Mesenchymal stem cell (in vitro differentiated cells and primary cell): ENCODE data around the gene TMEM106A. TPM values are rescaled to one million over a fixed set of nuclear protein-coding genes. Genes with fewer than 3 reads are reported as not detected.
"Not testable (repeated sequence)": the region's sequence is repeated elsewhere in the genome, so short reads cannot be mapped to it uniquely, and the experiment has no call there.

ENCODE experiments used
- DNase-seq: peaks from one replicate; pipeline ENCODE4 v3.0.0-alpha.2; 2013
- H2AFZ ChIP-seq: one replicate; pipeline ENCODE4 v1.6.1; 2013; ENCODE audit warnings: low read depth, mild to moderate bottlenecking, control low read depth, inconsistent platforms, low read length, moderate library complexity
- H2AK5ac ChIP-seq: 2 replicates; pipeline ENCODE4 v1.6.1; 2013; ENCODE audit warnings: low read length, moderate library complexity, mild to moderate bottlenecking, inconsistent platforms; ENCODE audit not compliant: severe bottlenecking
- H2BK120ac ChIP-seq: one replicate; pipeline ENCODE4 v1.6.1; 2013; ENCODE audit warnings: low read depth, mild to moderate bottlenecking, inconsistent platforms, low read length, moderate library complexity
- H2BK12ac ChIP-seq, 2 experiments: one replicate each; pipeline ENCODE4 v1.6.1; 2013; ENCODE audit warnings: inconsistent platforms in 2 of 2, low read length in 2 of 2, mild to moderate bottlenecking in 2 of 2, moderate library complexity in 2 of 2, control low read depth in 1 of 2
- H2BK15ac ChIP-seq: one replicate; pipeline ENCODE4 v1.6.1; 2013; ENCODE audit warnings: mild to moderate bottlenecking, low read depth, inconsistent platforms; ENCODE audit not compliant: poor library complexity, severe bottlenecking
- H2BK5ac ChIP-seq: 2 replicates; pipeline ENCODE4 v1.6.1; 2013; ENCODE audit warnings: low read depth, mild to moderate bottlenecking, low read length, control low read depth, inconsistent platforms; ENCODE audit not compliant: poor library complexity, severe bottlenecking
- H3K14ac ChIP-seq, 2 experiments: one replicate each; pipeline ENCODE4 v1.6.1; 2013; ENCODE audit warnings: inconsistent platforms in 2 of 2, low read length in 2 of 2, control low read depth in 1 of 2, mild to moderate bottlenecking in 1 of 2, moderate library complexity in 1 of 2
- H3K18ac ChIP-seq, 2 experiments: one replicate each; pipeline ENCODE4 v1.6.1; 2013; ENCODE audit warnings: inconsistent platforms in 2 of 2, low read length in 2 of 2, control low read depth in 1 of 2, low read depth in 1 of 2, mild to moderate bottlenecking in 1 of 2
- H3K23ac ChIP-seq, 2 experiments: one replicate each; pipeline ENCODE4 v1.6.1; 2013; ENCODE audit warnings: inconsistent platforms in 2 of 2, low read length in 2 of 2, mild to moderate bottlenecking in 2 of 2, moderate library complexity in 2 of 2, control low read depth in 1 of 2
- H3K27ac ChIP-seq: 2 replicates; pipeline ENCODE4 v1.5.1; 2013; ENCODE audit warnings: mild to moderate bottlenecking, moderate library complexity, low read length, control low read depth, inconsistent platforms; ENCODE audit not compliant: poor library complexity, severe bottlenecking
- H3K27me3 ChIP-seq, 2 experiments: 2 replicates each; pipeline versions ENCODE4 v1.6.1 to v1.7.0; 2013; ENCODE audit warnings: low read length in 2 of 2, mild to moderate bottlenecking in 2 of 2, moderate library complexity in 2 of 2, control low read depth in 1 of 2, inconsistent platforms in 1 of 2; ENCODE audit not compliant: control insufficient read depth in 1 of 2, insufficient read depth in 1 of 2
- H3K36me3 ChIP-seq, 2 experiments: 2 replicates each; pipeline versions ENCODE4 v1.6.1 to v1.7.0; 2013; ENCODE audit warnings: low read length in 2 of 2, control low read depth in 1 of 2, inconsistent platforms in 1 of 2, low read depth in 1 of 2, mild to moderate bottlenecking in 1 of 2; ENCODE audit not compliant: insufficient read depth in 2 of 2, control insufficient read depth in 1 of 2
- H3K4ac ChIP-seq, 2 experiments: one replicate each; pipeline ENCODE4 v1.6.1; 2013; ENCODE audit warnings: inconsistent platforms in 2 of 2, low read length in 2 of 2, mild to moderate bottlenecking in 2 of 2, moderate library complexity in 2 of 2, control low read depth in 1 of 2, low read depth in 1 of 2
- H3K4me1 ChIP-seq: 2 replicates; pipeline ENCODE4 v1.6.1; 2013; ENCODE audit warnings: low read depth, low read length, control low read depth; ENCODE audit not compliant: control insufficient read depth, insufficient read depth
- H3K4me2 ChIP-seq: 2 replicates; pipeline ENCODE4 v1.6.1; 2013; ENCODE audit warnings: low read length, mild to moderate bottlenecking, inconsistent platforms; ENCODE audit not compliant: poor library complexity, severe bottlenecking
- H3K4me3 ChIP-seq, 2 experiments: 2 replicates each; pipeline versions ENCODE4 v1.5.1 to v1.7.0; 2013; ENCODE audit warnings: low read length in 2 of 2, mild to moderate bottlenecking in 2 of 2, control low read depth in 1 of 2, low read depth in 1 of 2; ENCODE audit not compliant: insufficient read depth in 1 of 2
- H3K79me1 ChIP-seq: replicated peaks from 2 replicates; pipeline ENCODE4 v1.6.1; 2013; ENCODE audit warnings: mild to moderate bottlenecking, control low read depth, low read length, inconsistent platforms; ENCODE audit not compliant: poor library complexity, severe bottlenecking
- H3K9ac ChIP-seq: 2 replicates; pipeline ENCODE4 v1.7.0; 2013; ENCODE audit warnings: mild to moderate bottlenecking, low read length, moderate library complexity
- H3K9me3 ChIP-seq: 2 replicates; pipeline ENCODE4 v1.7.0; 2013; ENCODE audit warnings: mild to moderate bottlenecking, low read length; ENCODE audit not compliant: control insufficient read depth
- H4K8ac ChIP-seq: one replicate; pipeline ENCODE4 v1.6.1; 2013; ENCODE audit warnings: inconsistent platforms, mild to moderate bottlenecking, low read length, moderate library complexity
- H4K91ac ChIP-seq: one replicate; pipeline ENCODE4 v1.6.1; 2013; ENCODE audit warnings: mild to moderate bottlenecking, low read length, inconsistent platforms
- WGBS: methylation state at CpG from one replicate; pipeline ENCODE4 v1.1.7; 2013; ENCODE audit warnings: mixed read lengths; 5-methylcytosine and 5-hydroxymethylcytosine counted together
- polyA plus RNA-seq, 2 experiments: library from polyadenylated mRNA; stranded (reverse); fragments of 200-250 nt; gene quantifications; one replicate each; pipeline ENCODE4 v1.2.3, GENCODE V29; 2013

The TMEM106A gene, protein sequence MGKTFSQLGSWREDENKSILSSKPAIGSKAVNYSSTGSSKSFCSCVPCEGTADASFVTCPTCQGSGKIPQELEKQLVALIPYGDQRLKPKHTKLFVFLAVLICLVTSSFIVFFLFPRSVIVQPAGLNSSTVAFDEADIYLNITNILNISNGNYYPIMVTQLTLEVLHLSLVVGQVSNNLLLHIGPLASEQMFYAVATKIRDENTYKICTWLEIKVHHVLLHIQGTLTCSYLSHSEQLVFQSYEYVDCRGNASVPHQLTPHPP
- 6.8 TPM for polyA plus RNA-seq (2013, experiment 1 of 2)
- 6.6 TPM for polyA plus RNA-seq (2013, experiment 2 of 2)

DNA sequence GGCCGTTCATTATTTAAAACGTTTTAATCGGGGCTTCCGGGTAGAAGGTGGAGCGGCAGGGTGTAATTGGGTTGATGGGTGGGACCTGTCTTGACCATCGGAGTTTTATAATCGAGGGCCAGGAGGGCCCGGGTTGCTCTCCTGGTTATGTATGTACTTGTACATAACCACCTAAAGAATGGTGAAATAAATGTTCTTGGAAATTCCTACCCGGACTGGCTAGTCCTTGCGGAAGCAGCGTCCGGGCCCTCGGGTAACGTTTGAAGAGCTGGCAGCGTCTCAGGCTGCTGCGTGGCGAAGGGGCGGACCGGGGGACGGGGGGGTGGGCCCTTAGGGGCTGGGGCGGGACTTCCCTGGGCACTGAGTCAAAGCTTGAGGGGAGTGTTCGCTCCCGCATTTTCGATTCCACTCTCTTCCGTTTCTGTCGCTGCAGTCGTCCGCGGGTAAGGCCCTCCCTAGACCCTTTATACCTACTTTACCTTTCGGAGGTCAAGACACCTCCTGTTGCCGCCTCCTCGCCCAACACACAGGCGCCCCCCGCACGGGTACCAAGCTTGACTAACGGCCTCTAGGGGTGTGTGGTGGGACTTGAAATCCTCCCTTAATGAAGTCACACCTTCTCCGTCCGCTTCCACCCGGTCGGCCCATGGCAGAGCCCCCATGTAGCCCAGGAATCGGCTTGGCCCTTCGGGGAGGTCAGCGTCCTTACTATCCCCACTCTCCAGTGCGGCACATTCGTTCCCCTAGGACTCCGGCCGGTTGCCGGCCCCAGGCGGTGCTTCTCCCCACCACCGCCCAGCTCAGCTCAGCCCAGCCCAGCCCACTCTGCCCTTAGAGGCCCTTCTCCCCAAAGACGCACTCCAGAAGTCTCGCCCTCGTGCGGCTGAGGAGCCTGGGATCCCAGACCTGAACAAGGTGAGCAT, at the start of gene TMEM106A:
TSS of gene TMEM106A (plus strand) at position 396 of the 923 bp plus-strand sequence. CDS start 1,167 bp downstream, outside the sequence.
- peak within 1 kb of the TSS; percentile 61 for H2BK120ac ChIP-seq
- peak within 1 kb of the TSS; percentile 48 for H4K91ac ChIP-seq
- peak; percentile 91 for DNase-seq
- peak within 1 kb of the TSS; percentile 80 for H4K8ac ChIP-seq
- peaks cover 8% of the 10 kb centered on the region for H3K4me1 ChIP-seq
- H3K9me3 ChIP-seq = no peaks in the 10 kb centered on the region
- H3K14ac ChIP-seq = peak within 1 kb of the TSS in 1 of 2 experiments; percentile 92
- H2AK5ac ChIP-seq = peak within 1 kb of the TSS; percentile 77
- peaks cover 27% of the 10 kb centered on the region for H3K79me1 ChIP-seq
- peak within 1 kb of the TSS; percentile 32 to 37 for H3K4ac ChIP-seq
- H2AFZ ChIP-seq = peak within 1 kb of the TSS; percentile 81
- no peaks in the 10 kb centered on the region for H3K27me3 ChIP-seq
- H3K23ac ChIP-seq = peak within 1 kb of the TSS in 1 of 2 experiments; percentile 78
- peak within 1 kb of the TSS; percentile 40 to 87 for H3K18ac ChIP-seq
- peak within 1 kb of the TSS; percentile 94 for H3K9ac ChIP-seq
- no peak within 1 kb of the TSS for H2BK5ac ChIP-seq
- peak within 1 kb of the TSS; percentile 88 for H3K27ac ChIP-seq
- 1% methylated on average over 38 of the region's 54 CpGs for WGBS
- H2BK15ac ChIP-seq = peak within 1 kb of the TSS; percentile 26
- peak within 1 kb of the TSS; percentile 56 to 87 for H3K4me3 ChIP-seq
- peaks cover 32 to 63% of the 10 kb centered on the region in 2 experiments for H3K36me3 ChIP-seq
- H3K4me2 ChIP-seq = peak within 1 kb of the TSS; percentile 88
- peak within 1 kb of the TSS in 1 of 2 experiments; percentile 18 for H2BK12ac ChIP-seq

DNA sequence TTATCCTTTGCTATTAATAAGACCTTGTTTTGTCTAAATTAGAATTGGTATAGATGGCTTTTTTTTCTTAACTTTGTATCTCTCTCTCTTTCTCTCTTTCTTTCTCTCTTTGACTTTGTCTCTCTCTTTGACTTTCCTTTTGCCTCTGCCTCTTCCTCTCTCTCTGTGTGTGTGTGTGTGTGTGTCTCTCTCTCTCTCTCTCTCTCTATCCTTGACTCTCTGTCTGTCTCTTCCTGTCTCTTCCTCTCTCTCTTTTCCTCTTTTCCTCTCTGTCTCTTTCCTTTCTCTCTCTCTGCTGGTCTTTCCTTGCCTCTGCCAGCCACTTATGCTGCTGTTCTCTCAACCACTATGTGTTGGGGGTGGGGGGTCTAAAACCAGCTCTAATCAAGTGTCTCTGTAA, 45.7 kb upstream of the TMEM106A start:
- not testable (repeated sequence) for H2BK12ac ChIP-seq, H3K4me1 ChIP-seq, H4K91ac ChIP-seq, H2BK15ac ChIP-seq, H3K27me3 ChIP-seq, H3K4me2 ChIP-seq, H3K9me3 ChIP-seq, H3K23ac ChIP-seq, H3K4ac ChIP-seq, DNase-seq, H3K27ac ChIP-seq, H2BK5ac ChIP-seq, H2AFZ ChIP-seq, H4K8ac ChIP-seq, H3K4me3 ChIP-seq, H3K18ac ChIP-seq, H2AK5ac ChIP-seq, H3K9ac ChIP-seq, H2BK120ac ChIP-seq, H3K14ac ChIP-seq
- peaks cover 4 to 11% of the 10 kb centered on the region in 2 experiments for H3K36me3 ChIP-seq
- peaks cover 11% of the 10 kb centered on the region for H3K79me1 ChIP-seq

DNA sequence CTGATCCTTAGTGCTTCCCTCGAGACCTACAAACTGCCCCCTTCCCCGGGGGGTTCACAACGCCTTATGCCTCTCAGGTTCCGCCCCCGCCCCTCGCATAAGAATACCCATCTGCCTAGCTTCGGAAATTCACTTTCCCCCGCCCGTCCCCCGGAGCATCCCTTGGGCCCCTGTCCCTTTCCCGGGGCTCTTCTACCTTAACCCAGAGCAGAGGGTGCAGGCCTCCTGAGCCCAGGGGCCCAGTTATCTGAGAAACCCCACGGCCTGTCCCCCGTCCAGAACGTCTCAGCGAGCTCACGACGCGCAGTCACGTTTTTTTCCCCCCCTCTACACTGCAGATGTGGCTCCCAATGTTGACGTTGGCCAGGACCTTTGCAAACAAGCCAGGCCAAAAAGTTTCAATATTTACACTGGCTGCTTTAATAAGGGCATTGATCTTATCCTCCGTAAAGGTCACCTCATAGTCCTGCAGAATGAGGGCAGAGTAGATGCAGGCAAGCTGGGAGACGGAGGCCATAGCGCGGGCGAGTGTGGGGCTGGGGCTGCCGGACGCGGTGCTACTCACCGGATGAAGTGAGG, 42.0 kb upstream of the TMEM106A start:
- peak overlapping the region in 1 of 2 experiments; percentile 6 for H2BK12ac ChIP-seq
- peak overlapping the region; percentile 99 for H3K9ac ChIP-seq
- no peak overlapping the region for H2BK15ac ChIP-seq
- H2AK5ac ChIP-seq = no peak overlapping the region
- H3K4ac ChIP-seq = no peak overlapping the region
- H4K8ac ChIP-seq = peak overlapping the region; percentile 52
- H3K4me2 ChIP-seq = peak overlapping the region; percentile 98
- H3K27ac ChIP-seq = peak overlapping the region; percentile 34
- H4K91ac ChIP-seq = peak overlapping the region; percentile 34
- peaks cover 11% of the 10 kb centered on the region for H3K79me1 ChIP-seq
- H2BK5ac ChIP-seq = no peak overlapping the region
- peak overlapping the region in 1 of 2 experiments; percentile 70 for H3K23ac ChIP-seq
- peak overlapping the region; percentile 88 to 92 for H3K4me3 ChIP-seq
- H3K18ac ChIP-seq = peak overlapping the region in 1 of 2 experiments; percentile 85
- H3K9me3 ChIP-seq = no peaks in the 10 kb centered on the region
- H3K27me3 ChIP-seq = no peaks in the 10 kb centered on the region
- DNase-seq = peak; percentile 82
- under 1% methylated on average over 29 of the region's 29 CpGs for WGBS
- H3K14ac ChIP-seq = no peak overlapping the region
- no peak overlapping the region for H2BK120ac ChIP-seq
- H3K36me3 ChIP-seq = peaks cover 3 to 4% of the 10 kb centered on the region in 2 experiments
- peak overlapping the region; percentile 97 for H2AFZ ChIP-seq
- H3K4me1 ChIP-seq = peaks cover 11% of the 10 kb centered on the region
